NB4 (cell line): Measurements from ENCODE around the gene OR8H2.
"Not testable (repeated sequence)": the region's sequence is repeated elsewhere in the genome, so short reads cannot be mapped to it uniquely, and the experiment has no call there.

ENCODE experiments used
- DNase-seq: peaks from one replicate; pipeline ENCODE4 v3.0.0; 2010; ENCODE audit warnings: low read depth
- H3K4me3 ChIP-seq: one replicate; pipeline ENCODE4 v1.5.1; 2011; ENCODE audit warnings: mild to moderate bottlenecking, low read depth, low read length, moderate library complexity
- MYC ChIP-seq: IDR thresholded peaks from 2 replicates; pipeline ENCODE4 v1.6.1; 2011; ENCODE audit warnings: low read depth, low read length
- POLR2A ChIP-seq: IDR thresholded peaks from 2 replicates; pipeline ENCODE4 v1.6.1; 2011; ENCODE audit warnings: mild to moderate bottlenecking; ENCODE audit not compliant: insufficient read length; ENCODE audit errors: extremely low read depth
- TF ChIP-seq, protein P1 (sequence below): IDR thresholded peaks from 2 replicates; pipeline ENCODE4 v1.6.1; 2011; ENCODE audit warnings: low read depth, low read length
- TF ChIP-seq, protein P2 (sequence below): IDR thresholded peaks from one replicate; pipeline ENCODE4 v1.5.1; 2012; ENCODE audit warnings: low read depth, low read length

OR8H2 gene

DNA sequence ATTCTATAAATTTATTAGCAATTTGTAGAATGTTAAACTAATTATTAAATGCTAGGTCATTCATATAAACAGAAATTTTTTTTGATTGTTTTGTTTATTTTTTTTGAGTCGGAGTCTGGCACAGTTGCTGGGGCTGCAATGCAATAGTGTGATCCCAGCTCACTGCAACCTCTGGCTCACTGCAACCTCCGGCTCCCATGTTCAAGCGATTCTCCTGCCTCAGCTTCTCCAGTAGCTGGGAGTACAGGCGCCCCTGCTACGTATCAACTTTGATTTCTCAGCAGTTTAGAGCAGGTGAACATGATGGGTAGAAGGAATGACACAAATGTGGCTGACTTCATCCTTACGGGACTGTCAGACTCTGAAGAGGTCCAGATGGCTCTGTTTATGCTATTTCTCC lies 18.6 kb downstream of the OR8H2 start, which contains the start of gene OR8H3:
OR8H3 (plus strand) TSS at position 301 of the 400 bp plus-strand sequence; CDS start at position 301, 0 bp downstream.
- TF ChIP-seq, protein P1, sequence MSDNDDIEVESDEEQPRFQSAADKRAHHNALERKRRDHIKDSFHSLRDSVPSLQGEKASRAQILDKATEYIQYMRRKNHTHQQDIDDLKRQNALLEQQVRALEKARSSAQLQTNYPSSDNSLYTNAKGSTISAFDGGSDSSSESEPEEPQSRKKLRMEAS, result no peak
- no peak within 1 kb of the TSS for H3K4me3 ChIP-seq
- DNase-seq, result no peak

DNA sequence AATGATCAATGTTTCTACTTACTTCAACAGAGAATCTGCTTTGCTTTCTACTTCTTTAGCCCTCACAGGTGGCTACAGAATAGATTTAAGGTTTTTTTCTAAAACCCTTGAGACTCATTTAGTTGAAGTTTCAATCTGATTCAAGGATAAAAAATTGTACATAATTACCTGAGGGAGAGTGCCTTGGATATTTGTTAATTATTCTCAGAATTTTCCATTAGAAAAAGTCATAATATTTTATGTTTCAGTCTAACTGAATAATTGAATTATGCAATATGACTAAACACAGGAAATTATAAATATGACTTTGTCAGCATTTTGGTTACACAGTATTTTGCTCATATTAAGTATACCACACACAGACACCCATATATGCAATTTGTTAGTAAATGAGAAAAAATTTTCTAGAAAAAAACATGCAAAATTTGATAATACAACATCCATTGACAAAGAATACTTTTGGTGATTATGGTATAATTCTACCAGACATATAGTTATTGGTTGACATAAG lies 36.7 kb downstream of the OR8H2 start, which contains the start of gene OR8J3:
OR8J3 (minus strand) TSS at position 51 of the 511 bp plus-strand sequence. CDS start 2,483 bp downstream, outside the sequence.
- TF ChIP-seq MYC (no peak), POLR2A (no peak)
- TF ChIP-seq, protein P1, result no peak
- TF ChIP-seq, protein P2, sequence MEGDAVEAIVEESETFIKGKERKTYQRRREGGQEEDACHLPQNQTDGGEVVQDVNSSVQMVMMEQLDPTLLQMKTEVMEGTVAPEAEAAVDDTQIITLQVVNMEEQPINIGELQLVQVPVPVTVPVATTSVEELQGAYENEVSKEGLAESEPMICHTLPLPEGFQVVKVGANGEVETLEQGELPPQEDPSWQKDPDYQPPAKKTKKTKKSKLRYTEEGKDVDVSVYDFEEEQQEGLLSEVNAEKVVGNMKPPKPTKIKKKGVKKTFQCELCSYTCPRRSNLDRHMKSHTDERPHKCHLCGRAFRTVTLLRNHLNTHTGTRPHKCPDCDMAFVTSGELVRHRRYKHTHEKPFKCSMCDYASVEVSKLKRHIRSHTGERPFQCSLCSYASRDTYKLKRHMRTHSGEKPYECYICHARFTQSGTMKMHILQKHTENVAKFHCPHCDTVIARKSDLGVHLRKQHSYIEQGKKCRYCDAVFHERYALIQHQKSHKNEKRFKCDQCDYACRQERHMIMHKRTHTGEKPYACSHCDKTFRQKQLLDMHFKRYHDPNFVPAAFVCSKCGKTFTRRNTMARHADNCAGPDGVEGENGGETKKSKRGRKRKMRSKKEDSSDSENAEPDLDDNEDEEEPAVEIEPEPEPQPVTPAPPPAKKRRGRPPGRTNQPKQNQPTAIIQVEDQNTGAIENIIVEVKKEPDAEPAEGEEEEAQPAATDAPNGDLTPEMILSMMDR, result no peak
- no peak for DNase-seq
- no peak within 1 kb of the TSS for H3K4me3 ChIP-seq

DNA sequence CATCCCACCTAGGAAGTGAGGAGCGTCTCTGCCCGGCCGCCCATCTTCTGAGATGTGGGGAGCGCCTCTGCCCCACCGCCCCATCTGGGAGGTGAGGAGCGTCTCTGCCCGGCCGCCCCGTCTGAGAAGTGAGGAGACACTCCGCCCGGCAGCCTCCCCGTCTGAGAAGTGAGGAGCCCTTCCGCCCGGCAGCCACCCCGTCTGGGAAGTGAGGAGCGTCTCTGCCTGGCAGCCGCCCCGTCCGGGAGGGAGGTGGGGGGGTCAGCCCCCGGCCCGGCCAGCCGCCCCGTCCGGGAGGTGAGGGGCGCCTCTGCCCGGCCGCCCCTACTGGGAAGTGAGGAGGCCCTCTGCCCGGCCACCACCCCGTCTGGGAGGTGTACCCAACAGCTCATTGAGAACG lies 40.2 kb downstream of the OR8H2 start:
- H3K4me3 ChIP-seq, DNase-seq: not testable (repeated sequence)

DNA sequence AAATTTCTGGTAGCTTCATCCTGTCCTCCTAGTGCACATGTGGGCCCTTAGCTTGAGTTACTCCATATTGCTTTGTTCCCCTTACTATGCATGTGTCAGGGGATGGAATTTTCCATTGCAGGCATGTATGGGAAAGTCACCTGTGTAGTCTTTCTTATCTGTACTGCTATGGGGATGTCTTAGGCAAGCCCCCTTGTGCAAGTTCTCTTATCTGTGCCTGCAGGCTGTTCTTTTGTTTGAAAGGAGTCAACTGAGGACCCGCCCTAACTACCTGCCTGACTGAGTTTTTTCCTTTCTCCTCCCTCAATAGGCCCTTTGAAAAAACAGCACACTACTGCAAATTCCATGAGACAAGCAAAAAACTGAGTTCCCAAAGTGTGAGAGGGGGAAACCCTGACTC lies 47.9 kb downstream of the OR8H2 start:
- TF ChIP-seq, protein P1, result no peak
- TF ChIP-seq, protein P2, result no peak
- no peak for TF ChIP-seq POLR2A
- TF ChIP-seq MYC, result no peak
- no peak for DNase-seq
- no peak overlapping the region for H3K4me3 ChIP-seq

DNA sequence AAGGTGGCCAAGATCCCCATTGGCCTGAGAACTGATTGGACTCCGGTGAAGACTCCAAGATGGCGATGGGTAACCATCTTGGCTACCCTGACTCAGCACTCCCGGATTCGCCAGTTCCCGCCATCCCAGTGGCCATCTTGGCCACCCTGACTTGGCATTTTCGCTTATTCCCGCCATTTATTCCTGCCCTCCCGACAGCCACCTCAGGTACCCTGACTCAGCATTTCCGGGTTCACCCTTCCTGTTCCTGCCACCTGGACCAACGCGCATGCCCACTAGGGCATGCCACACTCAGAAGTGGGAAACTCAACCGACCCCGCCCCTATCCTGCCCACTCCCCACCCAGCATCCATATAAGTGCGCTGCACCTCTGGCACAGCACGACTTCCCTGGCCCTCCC lies 48.8 kb downstream of the OR8H2 start:
- no peak for DNase-seq
- no peak overlapping the region for H3K4me3 ChIP-seq
- no peak for TF ChIP-seq MYC
- TF ChIP-seq, protein P2, result no peak
